Mesenchymal stem cell (in vitro differentiated cells and primary cell): Measurements from ENCODE around the gene FBRSL1.

ENCODE experiments used
- DNase-seq: peaks from one replicate; pipeline ENCODE4 v3.0.0-alpha.2; 2013
- H2AFZ ChIP-seq: one replicate; pipeline ENCODE4 v1.6.1; 2013; ENCODE audit warnings: low read depth, mild to moderate bottlenecking, control low read depth, inconsistent platforms, low read length, moderate library complexity
- H2AK5ac ChIP-seq: 2 replicates; pipeline ENCODE4 v1.6.1; 2013; ENCODE audit warnings: low read length, moderate library complexity, mild to moderate bottlenecking, inconsistent platforms; ENCODE audit not compliant: severe bottlenecking
- H2BK120ac ChIP-seq: one replicate; pipeline ENCODE4 v1.6.1; 2013; ENCODE audit warnings: low read depth, mild to moderate bottlenecking, inconsistent platforms, low read length, moderate library complexity
- H2BK12ac ChIP-seq, 2 experiments: one replicate each; pipeline ENCODE4 v1.6.1; 2013; ENCODE audit warnings: inconsistent platforms in 2 of 2, low read length in 2 of 2, mild to moderate bottlenecking in 2 of 2, moderate library complexity in 2 of 2, control low read depth in 1 of 2
- H2BK15ac ChIP-seq: one replicate; pipeline ENCODE4 v1.6.1; 2013; ENCODE audit warnings: mild to moderate bottlenecking, low read depth, inconsistent platforms; ENCODE audit not compliant: poor library complexity, severe bottlenecking
- H2BK5ac ChIP-seq: 2 replicates; pipeline ENCODE4 v1.6.1; 2013; ENCODE audit warnings: low read depth, mild to moderate bottlenecking, low read length, control low read depth, inconsistent platforms; ENCODE audit not compliant: poor library complexity, severe bottlenecking
- H3K14ac ChIP-seq, 2 experiments: one replicate each; pipeline ENCODE4 v1.6.1; 2013; ENCODE audit warnings: inconsistent platforms in 2 of 2, low read length in 2 of 2, control low read depth in 1 of 2, mild to moderate bottlenecking in 1 of 2, moderate library complexity in 1 of 2
- H3K18ac ChIP-seq, 2 experiments: one replicate each; pipeline ENCODE4 v1.6.1; 2013; ENCODE audit warnings: inconsistent platforms in 2 of 2, low read length in 2 of 2, control low read depth in 1 of 2, low read depth in 1 of 2, mild to moderate bottlenecking in 1 of 2
- H3K23ac ChIP-seq, 2 experiments: one replicate each; pipeline ENCODE4 v1.6.1; 2013; ENCODE audit warnings: inconsistent platforms in 2 of 2, low read length in 2 of 2, mild to moderate bottlenecking in 2 of 2, moderate library complexity in 2 of 2, control low read depth in 1 of 2
- H3K27ac ChIP-seq: 2 replicates; pipeline ENCODE4 v1.5.1; 2013; ENCODE audit warnings: mild to moderate bottlenecking, moderate library complexity, low read length, control low read depth, inconsistent platforms; ENCODE audit not compliant: poor library complexity, severe bottlenecking
- H3K27me3 ChIP-seq, 2 experiments: 2 replicates each; pipeline versions ENCODE4 v1.6.1 to v1.7.0; 2013; ENCODE audit warnings: low read length in 2 of 2, mild to moderate bottlenecking in 2 of 2, moderate library complexity in 2 of 2, control low read depth in 1 of 2, inconsistent platforms in 1 of 2; ENCODE audit not compliant: control insufficient read depth in 1 of 2, insufficient read depth in 1 of 2
- H3K36me3 ChIP-seq, 2 experiments: 2 replicates each; pipeline versions ENCODE4 v1.6.1 to v1.7.0; 2013; ENCODE audit warnings: low read length in 2 of 2, control low read depth in 1 of 2, inconsistent platforms in 1 of 2, low read depth in 1 of 2, mild to moderate bottlenecking in 1 of 2; ENCODE audit not compliant: insufficient read depth in 2 of 2, control insufficient read depth in 1 of 2
- H3K4ac ChIP-seq, 2 experiments: one replicate each; pipeline ENCODE4 v1.6.1; 2013; ENCODE audit warnings: inconsistent platforms in 2 of 2, low read length in 2 of 2, mild to moderate bottlenecking in 2 of 2, moderate library complexity in 2 of 2, control low read depth in 1 of 2, low read depth in 1 of 2
- H3K4me1 ChIP-seq: 2 replicates; pipeline ENCODE4 v1.6.1; 2013; ENCODE audit warnings: low read depth, low read length, control low read depth; ENCODE audit not compliant: control insufficient read depth, insufficient read depth
- H3K4me2 ChIP-seq: 2 replicates; pipeline ENCODE4 v1.6.1; 2013; ENCODE audit warnings: low read length, mild to moderate bottlenecking, inconsistent platforms; ENCODE audit not compliant: poor library complexity, severe bottlenecking
- H3K4me3 ChIP-seq, 2 experiments: 2 replicates each; pipeline versions ENCODE4 v1.5.1 to v1.7.0; 2013; ENCODE audit warnings: low read length in 2 of 2, mild to moderate bottlenecking in 2 of 2, control low read depth in 1 of 2, low read depth in 1 of 2; ENCODE audit not compliant: insufficient read depth in 1 of 2
- H3K79me1 ChIP-seq: replicated peaks from 2 replicates; pipeline ENCODE4 v1.6.1; 2013; ENCODE audit warnings: mild to moderate bottlenecking, control low read depth, low read length, inconsistent platforms; ENCODE audit not compliant: poor library complexity, severe bottlenecking
- H3K9ac ChIP-seq: 2 replicates; pipeline ENCODE4 v1.7.0; 2013; ENCODE audit warnings: mild to moderate bottlenecking, low read length, moderate library complexity
- H3K9me3 ChIP-seq: 2 replicates; pipeline ENCODE4 v1.7.0; 2013; ENCODE audit warnings: mild to moderate bottlenecking, low read length; ENCODE audit not compliant: control insufficient read depth
- H4K8ac ChIP-seq: one replicate; pipeline ENCODE4 v1.6.1; 2013; ENCODE audit warnings: inconsistent platforms, mild to moderate bottlenecking, low read length, moderate library complexity
- H4K91ac ChIP-seq: one replicate; pipeline ENCODE4 v1.6.1; 2013; ENCODE audit warnings: mild to moderate bottlenecking, low read length, inconsistent platforms
- WGBS: methylation state at CpG from one replicate; pipeline ENCODE4 v1.1.7; 2013; ENCODE audit warnings: mixed read lengths; 5-methylcytosine and 5-hydroxymethylcytosine counted together

FBRSL1 gene

DNA sequence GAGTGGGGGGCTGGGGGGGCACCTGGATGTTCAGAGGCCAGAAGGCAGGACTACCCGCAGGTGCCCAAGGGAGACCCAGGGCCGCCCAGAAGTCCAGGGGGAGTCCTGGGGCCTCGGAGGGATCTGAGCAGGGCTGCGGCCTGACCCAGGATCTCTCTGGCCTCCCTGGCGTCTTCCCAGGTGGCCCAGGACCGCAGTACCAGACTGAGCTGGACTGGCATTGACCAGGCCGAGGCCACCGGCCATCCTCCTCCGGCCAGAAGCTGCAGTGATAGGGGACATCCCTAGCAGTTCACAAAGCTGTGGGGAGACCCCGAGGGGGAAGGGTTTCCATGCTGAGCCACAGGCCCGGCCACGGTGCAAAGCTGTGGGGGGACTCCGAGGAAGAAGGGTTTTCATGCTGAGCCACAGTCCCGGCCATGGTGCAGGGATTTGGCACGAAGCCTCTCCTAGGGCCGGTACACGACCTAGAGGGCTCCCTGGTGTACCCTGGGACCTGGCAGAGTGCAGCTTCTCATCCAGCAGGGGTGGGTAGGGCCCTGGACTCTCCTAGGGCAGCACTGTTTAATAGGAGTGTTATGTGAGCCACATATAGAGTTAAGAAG is 24.4 kb downstream of the FBRSL1 start:
- peaks cover 37% of the 10 kb centered on the region for H3K4me1 ChIP-seq

DNA sequence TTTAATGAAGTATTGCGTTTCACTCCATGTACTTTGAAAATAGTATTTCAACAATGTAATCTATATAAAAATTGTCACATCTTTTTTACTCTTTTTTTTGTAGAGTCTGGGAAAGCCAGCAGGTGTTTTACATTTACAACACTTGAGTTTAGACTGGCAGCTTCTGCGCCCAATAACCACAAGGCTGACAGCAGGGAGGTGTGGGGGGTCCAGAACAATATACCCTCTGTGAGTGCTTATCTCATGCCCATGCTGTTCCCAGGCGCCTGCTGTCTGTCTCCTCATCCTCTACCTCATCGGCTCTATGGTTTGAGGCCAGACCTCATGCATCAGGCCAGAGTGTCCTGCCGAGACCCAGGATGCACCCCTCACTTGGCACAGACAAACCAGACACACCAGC is 24.9 kb downstream of the FBRSL1 start:
- Histone ChIP-seq H3K4me2 (no peak overlapping the region), H3K27me3 (no peaks in the 10 kb centered on the region), H3K27ac (no peak overlapping the region), H4K91ac (no peak overlapping the region), H4K8ac (no peak overlapping the region), H2BK120ac (no peak overlapping the region), H3K4ac (no peak overlapping the region), H3K14ac (no peak overlapping the region), H3K79me1 (peaks cover 51% of the 10 kb centered on the region), H3K4me1 (peaks cover 37% of the 10 kb centered on the region), H3K36me3 (peaks cover 14 to 65% of the 10 kb centered on the region in 2 experiments), H3K9ac (no peak overlapping the region), H2BK5ac (no peak overlapping the region), H3K4me3 (no peak overlapping the region), H2AFZ (no peak overlapping the region), H2BK15ac (no peak overlapping the region), H3K23ac (no peak overlapping the region), H3K9me3 (no peaks in the 10 kb centered on the region), H3K18ac (no peak overlapping the region), H2BK12ac (no peak overlapping the region), H2AK5ac (no peak overlapping the region)
- WGBS: 96% methylated on average over 4 of the region's 5 CpGs
- no peak for DNase-seq

More for the DNA sequence above, 24.4 kb downstream of the FBRSL1 start:
- Histone ChIP-seq H3K4me3 (no peak overlapping the region), H4K8ac (no peak overlapping the region), H3K36me3 (peaks cover 14 to 69% of the 10 kb centered on the region in 2 experiments), H2AK5ac (no peak overlapping the region), H3K18ac (no peak overlapping the region), H3K27me3 (no peaks in the 10 kb centered on the region), H2BK5ac (no peak overlapping the region), H2BK12ac (no peak overlapping the region), H4K91ac (no peak overlapping the region), H3K9ac (no peak overlapping the region), H3K9me3 (no peaks in the 10 kb centered on the region), H3K14ac (no peak overlapping the region), H3K4me2 (no peak overlapping the region), H3K79me1 (peaks cover 51% of the 10 kb centered on the region), H2BK15ac (no peak overlapping the region), H2BK120ac (no peak overlapping the region), H2AFZ (no peak overlapping the region), H3K27ac (no peak overlapping the region), H3K4ac (no peak overlapping the region), H3K23ac (no peak overlapping the region)
- no peak for DNase-seq
- WGBS: 93% methylated on average over 17 of the region's 17 CpGs

GRCh38 chr12:132516095-132517012 is 26.4 kb downstream of the FBRSL1 start:
- no peak overlapping the region for H4K8ac ChIP-seq
- H3K79me1 ChIP-seq: peaks cover 54% of the 10 kb centered on the region
- peaks cover 14 to 60% of the 10 kb centered on the region in 2 experiments for H3K36me3 ChIP-seq
- H3K4me1 ChIP-seq: peaks cover 42% of the 10 kb centered on the region
- H2BK12ac ChIP-seq: no peak overlapping the region
- no peak overlapping the region for H3K4ac ChIP-seq
- H3K18ac ChIP-seq: no peak overlapping the region
- no peak overlapping the region for H3K23ac ChIP-seq
- H2AK5ac ChIP-seq: no peak overlapping the region
- H3K4me3 ChIP-seq: no peak overlapping the region
- no peak overlapping the region for H2BK5ac ChIP-seq
- no peak overlapping the region for H4K91ac ChIP-seq
- H3K27ac ChIP-seq: no peak overlapping the region
- H3K4me2 ChIP-seq: no peak overlapping the region
- H3K9me3 ChIP-seq: no peaks in the 10 kb centered on the region
- H2AFZ ChIP-seq: no peak overlapping the region
- H3K27me3 ChIP-seq: no peaks in the 10 kb centered on the region
- no peak overlapping the region for H3K14ac ChIP-seq
- H2BK120ac ChIP-seq: no peak overlapping the region
- DNase-seq: no peak
- H2BK15ac ChIP-seq: no peak overlapping the region
- 94% methylated on average over 17 of the region's 18 CpGs for WGBS
- H3K9ac ChIP-seq: no peak overlapping the region

DNA sequence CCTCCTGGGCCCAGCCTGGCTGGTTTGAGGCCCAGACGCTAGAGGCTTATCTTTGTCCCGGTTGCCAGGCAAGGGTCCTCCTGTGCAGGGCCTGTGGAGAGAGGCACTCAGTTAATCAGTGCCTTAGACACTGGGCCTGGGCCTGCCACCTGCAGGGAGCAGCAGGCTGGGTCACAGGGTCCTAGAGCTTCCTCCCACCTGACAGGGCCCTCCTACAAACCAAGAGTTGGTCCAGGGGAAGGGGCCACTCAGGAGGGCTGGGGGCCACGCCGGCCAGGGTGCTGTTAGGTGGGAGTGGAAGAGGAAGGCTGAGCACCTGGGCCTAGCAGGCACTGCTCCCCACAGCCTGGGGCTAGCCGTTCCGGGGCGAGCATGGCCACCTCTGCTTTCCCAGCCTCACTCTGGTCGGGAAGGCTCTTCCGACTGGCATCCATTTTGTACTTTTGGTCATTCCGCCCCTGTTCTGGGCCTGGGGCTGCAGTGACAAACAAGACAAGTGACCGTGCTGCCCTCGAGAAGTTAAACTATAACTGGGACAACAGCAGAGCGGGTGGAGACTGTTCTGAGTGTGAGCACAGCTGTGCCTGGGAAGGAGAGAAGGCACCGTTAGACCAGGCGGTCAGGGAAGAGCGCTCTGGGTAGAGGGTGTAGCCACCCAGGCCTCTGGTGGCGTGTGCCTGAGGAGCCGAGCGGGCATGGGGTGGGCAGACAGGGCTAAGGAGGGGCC is 27.2 kb downstream of the FBRSL1 start:
- Histone ChIP-seq H3K27me3 (no peaks in the 10 kb centered on the region), H3K9me3 (no peaks in the 10 kb centered on the region), H3K4me3 (no peak overlapping the region), H4K8ac (no peak overlapping the region), H2AK5ac (no peak overlapping the region), H2BK120ac (no peak overlapping the region), H4K91ac (no peak overlapping the region), H2BK5ac (no peak overlapping the region), H3K36me3 (peaks cover 14 to 60% of the 10 kb centered on the region in 2 experiments), H3K23ac (no peak overlapping the region), H3K14ac (no peak overlapping the region), H3K4ac (no peak overlapping the region), H3K27ac (peak overlapping the region; percentile 18), H3K4me2 (no peak overlapping the region), H3K9ac (no peak overlapping the region), H2AFZ (no peak overlapping the region), H2BK12ac (no peak overlapping the region), H2BK15ac (no peak overlapping the region), H3K4me1 (peaks cover 48% of the 10 kb centered on the region), H3K18ac (no peak overlapping the region), H3K79me1 (peaks cover 54% of the 10 kb centered on the region)
- WGBS: 92% methylated on average over 19 of the region's 19 CpGs
- DNase-seq: no peak
